ENCODE results near the gene TTC31.

TTC31 gene

GRCh38 chr2:74511104-74511989 is 28.5 kb downstream of the TTC31 start:
- TF ChIP-seq EZH2phosphoT487 (conservative IDR thresholded peaks at IDR 0.05; ENCODE audit: low read length) (no peak), CTCF (IDR thresholded peaks at IDR 0.05; ENCODE audit: insufficient read depth, low read length, poor library complexity, severe bottlenecking) (no peak)

GRCh38 chr2:74512744-74513604 is 30.1 kb downstream of the TTC31 start:
- H3K79me2 ChIP-seq (ENCODE audit: insufficient read depth, low read length) = no peaks in the 10 kb centered on the region
- H3F3A ChIP-seq (ENCODE audit: insufficient read depth) = peaks cover 4% of the 10 kb centered on the region; the same call in 1 of the 2 replicates
- TF ChIP-seq EZH2phosphoT487 (conservative IDR thresholded peaks at IDR 0.05; ENCODE audit: low read length) = no peak
- TF ChIP-seq CTCF (IDR thresholded peaks at IDR 0.05; ENCODE audit: insufficient read depth, low read length, poor library complexity, severe bottlenecking) = no peak
- no peaks in the 10 kb centered on the region for H4K20me1 ChIP-seq (ENCODE audit: low read depth, low read length)
- no peaks in the 10 kb centered on the region for H3K36me3 ChIP-seq (ENCODE audit: low read length)
- no peak overlapping the region for H3K4me2 ChIP-seq (ENCODE audit: low read depth, low read length, poor library complexity, severe bottlenecking)
- no peaks in the 10 kb centered on the region for H3K9me3 ChIP-seq (ENCODE audit: insufficient read depth, low read length)
- H3K9ac ChIP-seq (ENCODE audit: low read length) = no peak overlapping the region
- H2AFZ ChIP-seq (ENCODE audit: low read depth, low read length, severe bottlenecking) = no peak overlapping the region
- H3K27ac ChIP-seq (ENCODE audit: low read depth, low read length) = no peak overlapping the region
- H3K27me3 ChIP-seq (ENCODE audit: low read length) = no peaks in the 10 kb centered on the region
- no peaks in the 10 kb centered on the region for H3K9me2 ChIP-seq (replicated peaks; ENCODE audit: insufficient read depth, low read length)
- no peak overlapping the region for H3K4me3 ChIP-seq (ENCODE audit: insufficient read depth, low read length, poor library complexity, severe bottlenecking)

More at GRCh38 chr2:74511104-74511989, 28.5 kb downstream of the TTC31 start:
- Histone ChIP-seq H3K4me2 (ENCODE audit: low read depth, low read length, poor library complexity, severe bottlenecking) (no peak overlapping the region), H4K20me1 (ENCODE audit: low read depth, low read length) (no peaks in the 10 kb centered on the region), H3K9me2 (replicated peaks; ENCODE audit: insufficient read depth, low read length) (no peaks in the 10 kb centered on the region), H3K4me3 (ENCODE audit: insufficient read depth, low read length, poor library complexity, severe bottlenecking) (no peak overlapping the region), H3K79me2 (ENCODE audit: insufficient read depth, low read length) (0 out of 2 replicates have a peak, but pooled peaks cover 3% of the 10 kb centered on the region), H3K27me3 (ENCODE audit: low read length) (no peaks in the 10 kb centered on the region), H3K9ac (ENCODE audit: low read length) (no peak overlapping the region), H3F3A (ENCODE audit: insufficient read depth) (peaks cover 4% of the 10 kb centered on the region; the same call in 1 of the 2 replicates), H3K9me3 (ENCODE audit: insufficient read depth, low read length) (no peaks in the 10 kb centered on the region), H3K36me3 (ENCODE audit: low read length) (no peaks in the 10 kb centered on the region), H2AFZ (ENCODE audit: low read depth, low read length, severe bottlenecking) (no peak overlapping the region), H3K27ac (ENCODE audit: low read depth, low read length) (no peak overlapping the region)

GRCh38 chr2:74513605-74514367 is 30.9 kb downstream of the TTC31 start:
- no peaks in the 10 kb centered on the region for H3K9me3 ChIP-seq (ENCODE audit: insufficient read depth, low read length)
- H3K27ac ChIP-seq (ENCODE audit: low read depth, low read length) = no peak overlapping the region
- H2AFZ ChIP-seq (ENCODE audit: low read depth, low read length, severe bottlenecking) = no peak overlapping the region
- TF ChIP-seq EZH2phosphoT487 (conservative IDR thresholded peaks at IDR 0.05; ENCODE audit: low read length) = no peak
- TF ChIP-seq CTCF (IDR thresholded peaks at IDR 0.05; ENCODE audit: insufficient read depth, low read length, poor library complexity, severe bottlenecking) = no peak
- no peak overlapping the region for H3K9ac ChIP-seq (ENCODE audit: low read length)
- H3K4me3 ChIP-seq (ENCODE audit: insufficient read depth, low read length, poor library complexity, severe bottlenecking) = no peak overlapping the region
- H3K79me2 ChIP-seq (ENCODE audit: insufficient read depth, low read length) = no peaks in the 10 kb centered on the region
- H3F3A ChIP-seq (ENCODE audit: insufficient read depth) = peaks cover 4% of the 10 kb centered on the region; the same call in 1 of the 2 replicates
- H3K36me3 ChIP-seq (ENCODE audit: low read length) = no peaks in the 10 kb centered on the region
- H3K9me2 ChIP-seq (replicated peaks; ENCODE audit: insufficient read depth, low read length) = no peaks in the 10 kb centered on the region
- H3K4me2 ChIP-seq (ENCODE audit: low read depth, low read length, poor library complexity, severe bottlenecking) = no peak overlapping the region
- H3K27me3 ChIP-seq (ENCODE audit: low read length) = no peaks in the 10 kb centered on the region
- no peaks in the 10 kb centered on the region for H4K20me1 ChIP-seq (ENCODE audit: low read depth, low read length)

Data from SU-DHL-6 (cell line).